GM23248 (cell line): ENCODE measurements around the gene NAT9. TPM values are rescaled to one million over a fixed set of nuclear protein-coding genes. Genes with fewer than 3 reads are reported as not detected.

Experiments
- DNase-seq: peaks from one replicate; pipeline ENCODE4 v3.0.0-alpha.2; 2015
- H2AFZ ChIP-seq: fragments of 200-600 bp; sonication (generic); 2 replicates; pipeline ENCODE4 v1.6.1; 2016; ENCODE audit warnings: antibody characterized with exemption
- H3F3A ChIP-seq: fragments of 200-600 bp; sonication (generic); 2 replicates; pipeline ENCODE4 v1.6.1; 2016; ENCODE audit warnings: mild to moderate bottlenecking, antibody characterized with exemption, mixed run types; ENCODE audit not compliant: insufficient read depth
- H3K27ac ChIP-seq: fragments of 200-600 bp; sonication (generic); 2 replicates; pipeline ENCODE4 v1.5.1; 2016; ENCODE audit warnings: mild to moderate bottlenecking
- H3K27me3 ChIP-seq: fragments of 200-600 bp; sonication (generic); replicated peaks from 2 replicates; pipeline ENCODE4 v1.6.1; 2016; ENCODE audit warnings: mild to moderate bottlenecking; ENCODE audit not compliant: insufficient read depth
- H3K36me3 ChIP-seq: fragments of 200-600 bp; sonication (generic); 2 replicates; pipeline ENCODE4 v1.6.1; 2016; ENCODE audit warnings: low read depth, mild to moderate bottlenecking
- H3K4me1 ChIP-seq: fragments of 200-600 bp; sonication (generic); 2 replicates; pipeline ENCODE4 v1.6.1; 2016; ENCODE audit warnings: mild to moderate bottlenecking; ENCODE audit not compliant: insufficient read depth
- H3K4me2 ChIP-seq: fragments of 200-600 bp; sonication (generic); one replicate; pipeline ENCODE4 v1.6.1; 2016; ENCODE audit warnings: mild to moderate bottlenecking; ENCODE audit not compliant: unreplicated experiment
- H3K4me3 ChIP-seq: fragments of 200-600 bp; sonication (generic); 2 replicates; pipeline ENCODE4 v1.5.1; 2016; ENCODE audit warnings: mild to moderate bottlenecking
- H3K79me2 ChIP-seq: fragments of 200-600 bp; sonication (generic); 2 replicates; pipeline ENCODE4 v1.6.1; 2016; ENCODE audit warnings: mild to moderate bottlenecking; ENCODE audit not compliant: insufficient read depth
- H3K9ac ChIP-seq: fragments of 200-600 bp; sonication (generic); 2 replicates; pipeline ENCODE4 v1.6.1; 2016; ENCODE audit warnings: mild to moderate bottlenecking
- H3K9me2 ChIP-seq: fragments of 200-600 bp; sonication (generic); 2 replicates; pipeline ENCODE4 v1.6.1; 2016; ENCODE audit warnings: mixed run types, mild to moderate bottlenecking, moderate library complexity; ENCODE audit not compliant: insufficient read depth
- H3K9me3 ChIP-seq: fragments of 200-600 bp; sonication (generic); one replicate; pipeline ENCODE4 v1.6.1; 2017; ENCODE audit warnings: low read depth
- H4K20me1 ChIP-seq: fragments of 200-600 bp; sonication (generic); 2 replicates; pipeline ENCODE4 v1.6.0; 2016; ENCODE audit not compliant: insufficient read depth
- EZH2 ChIP-seq: fragments of 200-600 bp; sonication (generic); IDR thresholded peaks from 2 replicates; pipeline ENCODE4 v1.6.1; 2018; ENCODE audit warnings: antibody characterized with exemption, mild to moderate bottlenecking; ENCODE audit not compliant: insufficient read depth, poor library complexity, severe bottlenecking
- EZH2phosphoT487 ChIP-seq: fragments of 200-600 bp; sonication (generic); IDR thresholded peaks from 2 replicates; pipeline ENCODE4 v1.6.1; 2018; ENCODE audit warnings: antibody characterized with exemption, moderate library complexity, mild to moderate bottlenecking, low read depth; ENCODE audit not compliant: insufficient read depth
- WGBS, 2 experiments: methylation state at CpG; one replicate each; pipeline ENCODE4 v1.1.6; 2015 to 2017; ENCODE audit warnings: low lambda C conversion rate in 2 of 2, low coverage in 1 of 2; ENCODE audit errors: missing lambda C conversion rate in 2 of 2; 5-methylcytosine and 5-hydroxymethylcytosine counted together
- in situ Hi-C: fragments of 300-500 bp; cut with MboI; formaldehyde crosslinking; loops from 2 replicates; pipeline ENCODE4 v1.15.0; 2020
- polyA plus RNA-seq: library from polyadenylated mRNA; unstranded; fragments of >200 nt; fragmentation: Nextera tagmentation; extraction: Ambion mirVana; gene quantifications from 2 replicates; pipeline ENCODE4 v1.2.1, GENCODE V29; 2016
- total RNA-seq: library from RNA; depleted of rRNA; stranded (reverse); fragments of >200 nt; shearing (Covaris generic); gene quantifications from 2 replicates; pipeline ENCODE4 v1.2.3, GENCODE V29; 2014

NAT9 gene
- total and polyA plus RNA-seq, 2 experiments from 2014 or later: 26.4 to 34.6 TPM

DNA sequence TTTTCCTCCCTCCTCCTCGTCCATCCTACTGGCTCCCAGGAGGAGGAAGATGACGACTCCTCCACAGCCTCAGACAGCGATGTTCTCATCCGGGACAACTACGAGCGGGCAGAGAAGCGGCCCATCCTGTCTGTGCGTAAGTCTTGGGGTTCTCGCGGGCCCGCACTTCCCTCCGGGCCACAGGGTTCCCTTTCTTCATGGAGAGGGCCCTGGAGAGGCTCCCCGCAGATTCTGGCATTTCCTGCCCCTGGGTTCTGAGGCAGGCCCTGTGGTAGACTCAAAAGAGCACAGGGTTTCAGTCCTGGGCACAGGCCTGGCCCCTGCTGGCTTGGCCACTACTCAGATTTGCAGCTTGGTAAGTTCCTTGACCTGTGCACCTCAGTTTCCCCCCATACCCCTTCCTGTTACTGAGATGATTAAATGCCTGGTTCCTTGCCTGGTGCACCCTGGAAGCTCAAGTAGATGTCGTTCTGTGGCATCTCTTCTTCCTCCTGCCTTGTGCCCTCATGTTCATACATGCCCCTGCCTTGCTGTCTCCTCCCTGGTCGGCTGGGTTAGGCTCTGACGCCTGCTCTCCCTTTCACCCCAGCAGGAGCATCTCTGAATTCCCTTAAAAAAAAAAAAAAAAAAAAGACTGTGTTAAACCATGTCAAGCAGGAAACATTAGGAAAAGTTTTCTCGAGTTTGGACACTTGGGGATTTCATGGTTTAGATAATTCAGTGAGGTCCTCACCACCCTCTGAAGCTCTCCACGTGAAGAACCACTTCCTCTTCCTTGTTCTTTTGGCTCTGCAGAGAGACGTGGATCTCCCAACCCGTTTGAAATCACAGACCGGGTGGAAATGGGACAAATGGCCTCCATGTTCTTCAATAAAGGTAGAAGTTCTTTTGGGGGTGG is 14.3 kb upstream of the NAT9 start:
- in situ Hi-C loops: no loop called here
- Histone ChIP-seq H3K4me2 (no peak overlapping the region), H3K4me3 (no peak overlapping the region), H3K36me3 (no peaks in the 10 kb centered on the region; the same call in 1 of the 2 replicates), H3K27me3 (no peaks in the 10 kb centered on the region), H3F3A (no peaks in the 10 kb centered on the region), H3K27ac (no peak overlapping the region), H3K9me2 (no peaks in the 10 kb centered on the region), H3K9ac (no peak overlapping the region), H3K79me2 (no peaks in the 10 kb centered on the region), H3K9me3 (no peaks in the 10 kb centered on the region), H2AFZ (no peak overlapping the region), H3K4me1 (no peaks in the 10 kb centered on the region), H4K20me1 (no peaks in the 10 kb centered on the region)
- DNase-seq: no peak
- TF ChIP-seq EZH2phosphoT487 (no peak), EZH2 (no peak)
- 89 to 90% methylated on average over 21 of the region's 21 CpGs for WGBS, 2 experiments

DNA sequence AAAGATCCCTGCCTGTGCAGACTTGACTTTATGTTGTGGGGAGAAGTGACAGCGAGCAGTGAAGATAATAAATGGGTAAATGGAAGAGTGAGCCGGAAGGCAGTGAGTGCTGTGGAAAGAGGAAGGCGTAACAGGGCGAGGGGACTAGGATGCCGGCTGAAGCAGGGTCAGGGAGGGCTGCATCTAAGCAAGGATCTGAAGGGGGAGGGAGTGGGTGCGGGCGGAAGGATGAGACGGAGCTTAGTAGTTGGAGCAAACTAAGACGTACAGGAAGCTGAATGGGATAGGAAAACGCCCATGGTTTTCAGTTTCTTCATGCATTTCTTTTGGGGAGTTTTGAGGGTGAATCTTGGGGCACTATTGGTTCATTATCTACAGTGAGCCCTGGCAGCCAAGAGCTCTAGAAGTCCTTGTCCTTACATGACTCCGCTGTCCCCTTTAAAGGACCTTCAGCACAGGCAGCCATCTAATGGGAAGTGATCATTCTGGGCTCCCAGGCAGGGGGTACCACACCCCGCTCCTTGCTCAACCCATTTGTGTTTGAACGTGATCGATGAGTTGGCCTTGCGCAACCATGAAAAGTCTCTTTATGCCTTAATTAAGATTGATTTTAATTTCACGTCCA is 10.4 kb upstream of the NAT9 start:
- DNase-seq: no peak
- H3K4me1 ChIP-seq: no peaks in the 10 kb centered on the region
- H3K27me3 ChIP-seq: no peaks in the 10 kb centered on the region
- in situ Hi-C loops: no loop called here
- H2AFZ ChIP-seq: no peak overlapping the region
- no peak overlapping the region for H3K4me3 ChIP-seq
- no peak for TF ChIP-seq EZH2
- no peak overlapping the region for H3K4me2 ChIP-seq
- no peak overlapping the region for H3K27ac ChIP-seq
- no peaks in the 10 kb centered on the region for H4K20me1 ChIP-seq
- no peaks in the 10 kb centered on the region for H3F3A ChIP-seq
- H3K9me3 ChIP-seq: no peaks in the 10 kb centered on the region
- no peaks in the 10 kb centered on the region for H3K9me2 ChIP-seq
- WGBS, 2 experiments: 84 to 88% methylated on average over 15 to 16 of the region's 16 CpGs
- H3K9ac ChIP-seq: no peak overlapping the region
- no peaks in the 10 kb centered on the region for H3K79me2 ChIP-seq
- H3K36me3 ChIP-seq: no peaks in the 10 kb centered on the region; the same call in 1 of the 2 replicates

DNA sequence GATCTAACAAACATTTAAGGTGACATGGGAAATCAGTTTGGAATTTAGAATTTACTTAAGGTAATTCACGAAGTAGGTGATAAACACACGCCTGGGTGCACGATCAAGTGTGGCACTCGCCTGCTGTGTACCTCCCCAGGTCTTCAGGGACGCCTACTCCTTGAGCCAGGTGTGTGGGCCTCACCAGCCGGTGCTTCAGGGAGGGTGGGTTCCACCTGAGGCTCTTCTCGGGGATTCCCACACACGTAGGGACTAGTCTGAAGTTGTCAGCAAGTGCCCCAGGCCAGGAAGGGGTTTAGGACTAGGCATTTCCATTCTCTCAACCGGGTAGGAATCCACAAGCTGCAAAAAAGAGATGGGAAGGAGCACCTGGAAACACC is 9.8 kb upstream of the NAT9 start:
- no peak overlapping the region for H3K27ac ChIP-seq
- no peaks in the 10 kb centered on the region for H4K20me1 ChIP-seq
- 90 to 94% methylated on average over 9 of the region's 9 CpGs for WGBS, 2 experiments
- no peaks in the 10 kb centered on the region; the same call in 1 of the 2 replicates for H3K36me3 ChIP-seq
- no peak overlapping the region for H3K4me3 ChIP-seq
- no peak overlapping the region for H2AFZ ChIP-seq
- no peak for DNase-seq
- no peaks in the 10 kb centered on the region for H3K79me2 ChIP-seq
- H3K27me3 ChIP-seq: no peaks in the 10 kb centered on the region
- H3K4me1 ChIP-seq: no peaks in the 10 kb centered on the region
- no peaks in the 10 kb centered on the region for H3K9me3 ChIP-seq
- TF ChIP-seq EZH2 (no peak), EZH2phosphoT487 (no peak)
- in situ Hi-C loops: no loop called here
- H3K4me2 ChIP-seq: no peak overlapping the region
- H3K9me2 ChIP-seq: no peaks in the 10 kb centered on the region
- no peaks in the 10 kb centered on the region for H3F3A ChIP-seq
- no peak overlapping the region for H3K9ac ChIP-seq

DNA sequence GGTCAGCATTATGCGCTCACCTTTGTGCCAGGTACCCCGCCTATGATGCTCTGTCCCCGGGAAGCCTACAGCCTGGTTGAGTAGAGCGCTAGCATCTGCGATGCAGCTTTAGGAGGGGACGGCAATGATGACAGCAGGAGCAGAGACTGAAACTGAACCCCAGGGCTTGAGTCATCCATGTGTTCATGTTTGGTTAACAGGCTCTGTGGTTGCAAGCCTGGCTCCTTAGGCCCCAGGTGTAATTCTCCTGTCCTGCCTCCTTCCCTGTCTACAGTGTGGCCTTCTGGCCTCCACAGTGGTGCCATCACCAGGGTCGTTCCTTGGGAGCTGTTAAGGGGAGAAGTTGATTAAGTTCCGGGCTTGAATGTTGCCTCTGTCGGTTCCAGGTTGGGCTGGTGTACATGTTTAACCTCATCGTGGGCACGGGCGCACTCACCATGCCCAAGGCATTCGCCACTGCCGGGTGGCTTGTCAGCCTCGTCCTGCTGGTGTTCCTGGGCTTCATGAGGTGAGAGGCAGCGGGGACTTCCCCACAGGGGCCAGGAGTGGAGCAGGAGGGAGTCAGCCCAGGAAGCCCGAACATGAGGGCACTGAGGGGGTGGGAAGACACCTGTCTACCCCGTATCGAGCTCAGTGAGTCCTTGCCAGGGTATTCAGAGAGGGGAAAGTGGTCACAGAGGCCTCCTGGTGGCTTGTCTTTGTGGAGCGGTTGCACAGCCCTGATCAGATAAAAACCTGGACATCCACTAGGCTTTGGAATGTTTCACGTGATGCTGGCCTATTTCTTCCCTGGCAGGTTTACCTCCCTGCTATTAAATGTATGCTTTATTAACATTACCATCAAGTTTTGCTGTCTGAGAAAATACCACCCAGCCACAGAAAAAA is 9.2 kb upstream of the NAT9 start:
- H3F3A ChIP-seq: no peaks in the 10 kb centered on the region
- H3K9me2 ChIP-seq: no peaks in the 10 kb centered on the region
- H2AFZ ChIP-seq: no peak overlapping the region
- no peaks in the 10 kb centered on the region for H4K20me1 ChIP-seq
- H3K36me3 ChIP-seq: no peaks in the 10 kb centered on the region
- DNase-seq: no peak
- TF ChIP-seq EZH2 (no peak), EZH2phosphoT487 (no peak)
- no peaks in the 10 kb centered on the region for H3K4me1 ChIP-seq
- no peak overlapping the region for H3K4me3 ChIP-seq
- in situ Hi-C loops: no loop called here
- H3K9ac ChIP-seq: no peak overlapping the region
- H3K27me3 ChIP-seq: no peaks in the 10 kb centered on the region
- no peaks in the 10 kb centered on the region for H3K9me3 ChIP-seq
- 89% methylated on average over 21 of the region's 21 CpGs for WGBS, 2 experiments
- H3K79me2 ChIP-seq: no peaks in the 10 kb centered on the region
- H3K4me2 ChIP-seq: no peak overlapping the region
- no peak overlapping the region for H3K27ac ChIP-seq
